OCI-LY7 (cell line): ENCODE data around the gene TGFB1I1. TPM values are rescaled to one million over a fixed set of nuclear protein-coding genes. Genes with fewer than 3 reads are reported as not detected.
"Not testable (repeated sequence)": the region's sequence is repeated elsewhere in the genome, so short reads cannot be mapped to it uniquely, and the experiment has no call there.

Experiments
- BruUV-seq: library from RNA; stranded (reverse); fragments of 400-500 nt; replicated peaks from 2 replicates; lab custom pipeline; 2021; lab: Mats Ljungman, UMichigan
- CTCF ChIA-PET: fragments of 300-600 bp; sonication (Branson Sonifier 250); formaldehyde crosslinking; loops from one replicate; lab custom pipeline; 2022; ENCODE audit warnings: antibody characterized with exemption; ENCODE audit not compliant: unreplicated experiment; lab: Charles Lee
- POLR2A ChIA-PET: fragments of 300-600 bp; sonication (Branson Sonifier 250); formaldehyde crosslinking; loops from one replicate; lab custom pipeline; 2022; ENCODE audit warnings: antibody characterized with exemption; lab: Charles Lee
- DNase-seq: peaks from one replicate; pipeline ENCODE4 v3.0.0-alpha.2; 2015; ENCODE audit warnings: low spot score
- H2AFZ ChIP-seq: fragments of 200-600 bp; sonication (generic), shearing (Covaris generic); 2 replicates; pipeline ENCODE4 v1.6.1; 2014; ENCODE audit warnings: mild to moderate bottlenecking, antibody characterized with exemption, low read length, moderate library complexity
- H3K27ac ChIP-seq: fragments of 200-600 bp; sonication (generic); 2 replicates; pipeline ENCODE4 v1.5.1; 2014; ENCODE audit warnings: mixed run types, low read depth, mild to moderate bottlenecking, moderate library complexity, low read length, inconsistent platforms; ENCODE audit not compliant: poor library complexity, severe bottlenecking
- H3K36me3 ChIP-seq: fragments of 200-600 bp; sonication (generic); 2 replicates; pipeline ENCODE4 v1.6.1; 2014; ENCODE audit warnings: mild to moderate bottlenecking, antibody characterized with exemption, low read length, moderate library complexity, mixed read lengths; ENCODE audit not compliant: insufficient read depth
- H3K4me1 ChIP-seq: fragments of 200-600 bp; sonication (generic); 2 replicates; pipeline ENCODE4 v1.5.1; 2014; ENCODE audit warnings: mild to moderate bottlenecking, low read length; ENCODE audit not compliant: insufficient read depth, poor library complexity, severe bottlenecking
- H3K4me2 ChIP-seq: fragments of 200-600 bp; sonication (generic); 2 replicates; pipeline ENCODE4 v1.6.1; 2014; ENCODE audit warnings: mild to moderate bottlenecking, low read length
- H3K4me3 ChIP-seq: fragments of 200-600 bp; sonication (generic); 2 replicates; pipeline ENCODE4 v1.5.1; 2014; ENCODE audit warnings: mild to moderate bottlenecking, low read depth, low read length; ENCODE audit not compliant: poor library complexity, severe bottlenecking
- H3K79me2 ChIP-seq: fragments of 200-600 bp; sonication (generic); 2 replicates; pipeline ENCODE4 v1.6.1; 2016; ENCODE audit warnings: low read depth, mild to moderate bottlenecking, low read length, moderate library complexity, mixed read lengths; ENCODE audit not compliant: insufficient read depth
- H3K9me2 ChIP-seq: fragments of 200-600 bp; sonication (generic); 2 replicates; pipeline ENCODE4 v1.6.1; 2016; ENCODE audit warnings: mild to moderate bottlenecking, low read length, mixed read lengths; ENCODE audit not compliant: insufficient read depth
- H3K9me3 ChIP-seq: fragments of 200-600 bp; sonication (generic); 2 replicates; pipeline ENCODE4 v1.6.1; 2014; ENCODE audit warnings: mild to moderate bottlenecking, mixed run types, low read length, mixed read lengths
- H4K20me1 ChIP-seq: fragments of 200-600 bp; sonication (generic); 2 replicates; pipeline ENCODE4 v1.6.1; 2014; ENCODE audit warnings: mild to moderate bottlenecking, antibody characterized with exemption, low read length, moderate library complexity, mixed read lengths; ENCODE audit not compliant: insufficient read depth
- EZH2phosphoT487 ChIP-seq: fragments of 200-600 bp; sonication (generic); IDR thresholded peaks from 2 replicates; pipeline ENCODE4 v1.6.1; 2018; ENCODE audit warnings: low read depth, borderline replicate concordance, mild to moderate bottlenecking, mixed run types, antibody characterized with exemption, low read length, moderate library complexity, mixed read lengths
- intact Hi-C: fragments of 100-400 bp; cut with micrococcal nuclease; formaldehyde crosslinking; loops from one replicate; pipeline ENCODE4 v1.10.0; 2022; ENCODE audit not compliant: unreplicated experiment
- total RNA-seq, 2 experiments: library from RNA; depleted of rRNA in 1 of 2; stranded (reverse); fragments of >200 nt in 1 of 2; shearing (Covaris generic) in 1 of 2; gene quantifications; 2 replicates each; pipeline ENCODE4 v1.2.3, GENCODE V29; 2014 to 2022
- TF ChIP-seq, protein P1 (sequence below): fragments of 200-600 bp; sonication (generic); conservative IDR thresholded peaks from 2 replicates; pipeline ENCODE4 v1.5.1; 2014; ENCODE audit warnings: mild to moderate bottlenecking, antibody characterized with exemption, low read length, moderate library complexity, mixed read lengths

Gene TGFB1I1
- total RNA-seq, 2 experiments from 2014 or later, result 0.38 to 0.73 TPM

- no peaks in the 10 kb centered on the region for H3K79me2 ChIP-seq
- no TSS peak for BruUV-seq
- H3K4me3 ChIP-seq, result no peak overlapping the region
- no peaks in the 10 kb centered on the region for H3K36me3 ChIP-seq
- no peaks in the 10 kb centered on the region for H4K20me1 ChIP-seq
- intact Hi-C loops, result no loop called here
- no peak overlapping the region for H2AFZ ChIP-seq
- H3K4me2 ChIP-seq, result no peak overlapping the region
- H3K27ac ChIP-seq, result no peak overlapping the region
- H3K4me1 ChIP-seq, result peaks cover 16% of the 10 kb centered on the region
- TF ChIP-seq EZH2phosphoT487, result no peak
- TF ChIP-seq, protein P1, sequence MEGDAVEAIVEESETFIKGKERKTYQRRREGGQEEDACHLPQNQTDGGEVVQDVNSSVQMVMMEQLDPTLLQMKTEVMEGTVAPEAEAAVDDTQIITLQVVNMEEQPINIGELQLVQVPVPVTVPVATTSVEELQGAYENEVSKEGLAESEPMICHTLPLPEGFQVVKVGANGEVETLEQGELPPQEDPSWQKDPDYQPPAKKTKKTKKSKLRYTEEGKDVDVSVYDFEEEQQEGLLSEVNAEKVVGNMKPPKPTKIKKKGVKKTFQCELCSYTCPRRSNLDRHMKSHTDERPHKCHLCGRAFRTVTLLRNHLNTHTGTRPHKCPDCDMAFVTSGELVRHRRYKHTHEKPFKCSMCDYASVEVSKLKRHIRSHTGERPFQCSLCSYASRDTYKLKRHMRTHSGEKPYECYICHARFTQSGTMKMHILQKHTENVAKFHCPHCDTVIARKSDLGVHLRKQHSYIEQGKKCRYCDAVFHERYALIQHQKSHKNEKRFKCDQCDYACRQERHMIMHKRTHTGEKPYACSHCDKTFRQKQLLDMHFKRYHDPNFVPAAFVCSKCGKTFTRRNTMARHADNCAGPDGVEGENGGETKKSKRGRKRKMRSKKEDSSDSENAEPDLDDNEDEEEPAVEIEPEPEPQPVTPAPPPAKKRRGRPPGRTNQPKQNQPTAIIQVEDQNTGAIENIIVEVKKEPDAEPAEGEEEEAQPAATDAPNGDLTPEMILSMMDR, result no peak
- POLR2A ChIA-PET, result interaction anchor here (0.6 kb wide), 1 partner anchor 354 kb away, joined by 3 read pairs; no protein-coding TSS in a partner anchor
- H3K9me3 ChIP-seq, result no peaks in the 10 kb centered on the region
- H3K9me2 ChIP-seq, result no peaks in the 10 kb centered on the region
- CTCF ChIA-PET, result no interaction called here
- no peak for DNase-seq
These were observed 31.0 kb downstream of the TGFB1I1 start for GRCh38 chr16:31502981-31503380.

DNA sequence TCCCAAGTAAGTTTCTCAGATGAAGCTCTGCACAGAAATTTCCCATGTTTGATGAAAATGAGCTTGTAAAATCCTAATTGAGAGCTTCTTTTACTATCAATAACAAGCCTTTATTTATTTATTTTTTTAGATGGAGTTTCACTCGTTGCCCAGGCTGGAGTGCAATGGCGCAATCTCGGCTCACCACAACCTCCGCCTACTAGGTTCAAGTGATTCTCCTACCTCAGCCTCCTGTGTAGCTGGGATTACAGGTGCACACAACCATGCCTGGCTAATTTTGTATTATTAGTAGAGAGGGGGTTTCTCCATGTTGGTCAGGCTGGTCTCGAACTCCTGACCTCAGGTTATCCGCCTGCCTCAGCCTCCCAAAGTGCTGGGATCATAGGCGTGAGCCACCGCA is 31.6 kb downstream of the TGFB1I1 start:
- POLR2A ChIA-PET, H3K27ac ChIP-seq, DNase-seq, H3K36me3 ChIP-seq, H3K4me3 ChIP-seq, H3K9me2 ChIP-seq, H4K20me1 ChIP-seq, H3K4me2 ChIP-seq, H3K79me2 ChIP-seq, CTCF ChIA-PET, H2AFZ ChIP-seq, H3K9me3 ChIP-seq, intact Hi-C loops, BruUV-seq: not testable (repeated sequence)
- H3K4me1 ChIP-seq, result peaks cover 17% of the 10 kb centered on the region

GRCh38 chr16:31504159-31504558 is 32.2 kb downstream of the TGFB1I1 start:
- H3K4me1 ChIP-seq, result peaks cover 23% of the 10 kb centered on the region
- no peak overlapping the region for H3K4me3 ChIP-seq
- POLR2A ChIA-PET, result no interaction called here
- H3K79me2 ChIP-seq, result no peaks in the 10 kb centered on the region
- H3K4me2 ChIP-seq, result no peak overlapping the region
- DNase-seq, result no peak
- no peak for TF ChIP-seq EZH2phosphoT487
- TF ChIP-seq, protein P1, result no peak
- BruUV-seq, result no TSS peak
- intact Hi-C loops, result no loop called here
- H3K27ac ChIP-seq, result no peak overlapping the region
- H2AFZ ChIP-seq, result no peak overlapping the region
- H3K9me3 ChIP-seq, result no peaks in the 10 kb centered on the region
- no peaks in the 10 kb centered on the region for H3K36me3 ChIP-seq
- no peaks in the 10 kb centered on the region for H4K20me1 ChIP-seq
- H3K9me2 ChIP-seq, result no peaks in the 10 kb centered on the region
- CTCF ChIA-PET, result no interaction called here
